HG03097 (cell line): ENCODE data around the gene DYSF.
"Not testable (repeated sequence)": the region's sequence is repeated elsewhere in the genome, so short reads cannot be mapped to it uniquely, and the experiment has no call there.

ENCODE experiments used
- ATAC-seq: cut with Tn5 transposase; IDR thresholded peaks from one replicate; pipeline ENCODE4 v1.9.1; 2021; ENCODE audit not compliant: unreplicated experiment, low FRiP score

Gene DYSF

GRCh38 chr2:71453404-71454220 is at the start of gene DYSF:
Gene DYSF, plus strand, starts transcription at chr2:71453561.
- no peak for ATAC-seq

GRCh38 chr2:71409611-71410010 is 43.8 kb upstream of the DYSF start:
- ATAC-seq = no peak

GRCh38 chr2:71410696-71411095 is 42.7 kb upstream of the DYSF start:
- ATAC-seq = no peak

- ATAC-seq = not testable (repeated sequence)
Observed at GRCh38 chr2:71416866-71417265, 36.5 kb upstream of the DYSF start.

DNA sequence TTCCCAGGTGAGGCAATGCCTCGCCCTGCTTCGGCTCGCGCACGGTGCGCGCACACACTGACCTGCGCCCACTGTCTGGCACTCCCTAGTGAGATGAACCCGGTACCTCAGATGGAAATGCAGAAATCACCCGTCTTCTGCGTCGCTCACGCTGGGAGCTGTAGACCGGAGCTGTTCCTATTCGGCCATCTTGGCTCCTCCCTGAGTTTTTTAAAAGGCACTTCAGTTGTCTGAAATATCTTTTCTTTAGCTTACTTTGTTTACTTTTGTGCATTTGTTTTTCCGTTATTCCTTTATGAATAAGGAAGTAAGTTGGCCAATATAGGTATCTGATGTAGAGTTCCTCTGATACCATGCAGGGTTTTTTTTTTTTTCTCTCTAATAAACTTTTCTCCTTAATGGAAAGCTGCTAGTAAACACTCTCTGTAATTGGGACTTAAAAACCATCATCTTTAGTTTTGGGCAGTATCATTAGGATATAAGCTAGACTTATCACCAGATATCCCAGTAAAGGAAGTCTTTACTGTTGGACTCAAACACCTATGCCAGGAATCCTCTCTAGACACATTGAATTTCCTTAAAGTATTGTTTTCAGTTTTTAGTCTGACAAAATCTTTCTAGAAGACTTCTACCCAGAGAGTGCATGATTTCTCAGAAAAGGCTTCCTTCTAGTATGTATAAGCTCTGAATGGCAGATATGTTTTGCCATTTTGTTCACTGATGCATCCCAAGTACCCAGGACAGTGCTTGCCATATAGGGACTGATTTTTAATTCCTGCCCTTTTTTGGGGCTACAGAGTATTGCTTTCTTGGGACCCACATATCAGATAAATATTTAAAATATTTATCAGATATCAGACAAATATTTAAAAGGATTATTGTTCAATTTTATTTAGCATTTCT is 35.8 kb upstream of the DYSF start:
- no peak for ATAC-seq

- no peak for ATAC-seq
Observed at GRCh38 chr2:71419145-71419544, 34.2 kb upstream of the DYSF start.

GRCh38 chr2:71419976-71420375 is 33.4 kb upstream of the DYSF start:
- ATAC-seq = no peak

DNA sequence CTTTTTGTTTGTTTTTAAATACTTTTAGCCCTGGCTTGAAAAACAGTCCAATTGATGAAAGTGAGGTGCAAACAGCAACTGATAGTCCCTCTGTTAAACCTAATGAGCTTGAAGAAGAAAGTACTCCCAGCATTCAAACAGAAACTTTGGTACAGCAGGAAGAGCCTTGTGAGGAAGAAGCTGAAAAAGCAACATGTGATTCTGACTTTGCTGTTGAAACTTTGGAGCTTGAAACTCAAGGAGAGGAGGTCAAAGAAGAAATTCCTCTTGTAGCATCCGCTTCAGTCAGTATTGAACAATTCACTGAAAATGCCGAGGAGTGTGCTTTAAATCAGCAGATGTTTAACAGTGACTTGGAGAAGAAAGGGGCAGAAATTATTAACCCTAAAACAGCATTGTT is 30.6 kb upstream of the DYSF start:
- no peak for ATAC-seq

DNA sequence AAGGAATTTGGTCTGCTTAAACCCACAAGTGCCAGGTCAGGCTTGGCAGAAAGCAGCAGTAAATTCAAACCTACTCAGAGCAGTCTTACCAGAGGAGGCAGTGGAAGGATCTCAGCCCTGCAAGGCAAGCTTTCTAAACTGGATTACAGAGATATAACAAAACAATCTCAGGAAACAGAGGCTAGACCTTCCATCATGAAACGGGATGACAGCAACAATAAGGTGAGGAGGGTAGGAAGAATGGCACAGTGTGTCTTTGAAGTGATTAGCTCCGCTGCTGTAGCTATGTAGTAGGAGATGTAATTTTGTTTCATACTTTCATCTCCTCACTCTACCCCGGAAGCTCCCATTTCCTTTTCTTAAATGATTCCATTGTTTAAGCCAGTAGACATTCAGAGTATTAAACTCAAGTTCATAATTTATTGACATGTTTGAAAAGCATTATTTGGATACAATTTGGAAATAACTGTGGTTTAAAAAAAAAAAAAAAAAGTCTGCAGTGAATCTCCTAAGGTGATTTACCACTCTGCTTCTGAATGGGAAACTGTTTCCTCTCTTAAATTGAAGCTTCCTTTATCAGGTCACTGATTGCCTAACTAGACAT is 29.4 kb upstream of the DYSF start:
- ATAC-seq = no peak

- no peak for ATAC-seq
Observed at GRCh38 chr2:71426721-71427120, 26.6 kb upstream of the DYSF start.

- no peak for ATAC-seq
Observed at GRCh38 chr2:71428472-71429383, 24.6 kb upstream of the DYSF start.

DNA sequence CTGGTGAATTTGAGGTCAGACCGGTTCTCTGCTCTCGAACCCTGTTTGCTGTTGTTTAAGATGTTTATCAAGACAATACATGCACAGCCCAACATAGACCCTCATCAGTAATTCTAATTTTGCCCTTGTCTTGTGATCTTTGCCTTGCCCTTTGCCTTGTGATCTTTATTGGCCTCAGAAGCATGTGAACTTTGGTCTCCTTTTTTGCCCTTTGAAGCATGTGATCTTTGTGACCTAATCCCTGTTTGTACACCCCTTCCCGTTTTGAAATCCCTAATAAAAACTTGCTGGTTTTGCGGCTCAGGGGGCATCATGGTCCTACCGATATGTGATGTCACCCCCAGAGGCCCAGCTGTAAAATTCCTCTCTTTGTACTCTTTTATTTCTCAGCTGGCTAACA is 8.2 kb upstream of the DYSF start:
- ATAC-seq = not testable (repeated sequence)

DNA sequence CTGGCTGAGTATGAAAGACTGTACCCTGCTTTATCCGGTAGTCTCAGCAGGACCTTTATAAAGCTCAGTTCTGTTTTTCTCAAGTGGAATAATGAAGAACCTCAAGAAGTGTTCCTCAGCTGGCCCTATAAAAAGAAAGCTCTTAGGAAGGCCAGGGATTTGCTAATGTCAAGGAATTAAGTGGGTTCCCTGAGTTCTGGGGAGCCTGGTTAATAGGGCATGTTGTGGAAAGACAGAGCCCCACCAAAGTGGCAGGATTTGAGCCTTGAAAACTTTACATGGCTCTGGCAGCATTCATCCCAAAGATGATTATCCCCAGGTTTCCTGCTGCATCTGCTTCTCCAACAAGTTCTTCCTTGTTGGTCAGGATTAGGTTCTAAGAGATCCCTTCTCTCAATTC is 6.9 kb upstream of the DYSF start:
- no peak for ATAC-seq

DNA sequence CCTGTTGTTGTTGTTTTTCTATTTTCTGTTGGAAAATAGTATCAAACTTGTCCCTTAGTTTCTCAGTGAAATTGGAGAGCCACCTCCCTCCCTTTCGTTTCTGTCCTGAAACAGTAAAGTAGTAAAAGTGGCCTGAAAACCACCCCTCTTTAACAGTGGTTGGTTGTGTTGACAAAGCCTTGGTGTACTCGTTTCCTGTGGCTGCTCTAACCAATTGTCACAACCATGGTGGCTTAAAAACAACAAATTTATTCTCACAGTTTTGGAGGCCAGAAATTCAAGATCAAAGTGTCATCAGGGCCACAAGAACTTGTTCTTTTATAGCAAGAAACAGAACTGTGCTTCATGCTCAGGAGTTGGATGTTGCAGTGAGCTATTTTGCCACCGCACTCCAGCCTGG is 4.0 kb upstream of the DYSF start:
- ATAC-seq = no peak

GRCh38 chr2:71451705-71452104 is 1.7 kb upstream of the DYSF start:
- ATAC-seq = no peak

GRCh38 chr2:71452565-71452964 is 796 bp upstream of the DYSF start:
- no peak for ATAC-seq

DNA sequence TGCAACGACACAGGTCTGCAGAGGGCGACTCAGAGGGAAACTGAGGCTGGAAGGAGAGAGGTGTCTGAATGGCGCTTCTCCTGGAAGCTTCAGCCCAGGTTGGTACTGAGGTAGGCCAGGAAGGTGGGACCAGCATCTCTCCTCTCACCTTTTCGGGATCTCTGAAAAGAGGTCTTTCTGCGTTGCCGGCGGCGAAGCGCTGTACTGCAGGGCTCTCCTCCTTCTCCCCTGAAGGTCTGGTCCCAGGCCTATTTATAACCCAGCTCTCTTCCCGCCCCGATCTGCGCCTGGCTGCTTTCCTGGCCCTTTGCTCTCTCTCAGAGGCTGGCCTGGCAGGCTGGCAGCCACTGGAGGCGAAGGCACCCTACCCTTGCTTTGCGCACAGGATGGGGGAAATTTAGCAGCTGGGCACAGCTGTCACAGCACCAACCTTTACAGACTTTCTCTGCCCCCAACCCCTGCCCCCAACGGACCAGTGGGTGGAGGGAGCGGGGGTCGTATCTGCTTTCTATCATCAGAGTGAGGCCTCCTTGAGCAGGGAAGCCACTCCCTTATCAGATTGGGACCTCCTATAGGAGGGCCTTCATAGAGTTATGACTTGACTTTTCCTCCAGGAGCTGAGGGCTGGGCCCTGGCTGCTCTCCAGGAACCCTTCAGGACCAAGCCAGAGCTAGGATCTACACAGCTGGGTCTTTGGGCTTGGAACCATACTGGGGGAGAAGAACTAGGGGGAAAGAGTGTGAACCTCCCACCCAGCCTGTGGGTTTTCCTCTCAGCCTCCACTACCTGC is 1.1 kb downstream of the DYSF start:
- no peak for ATAC-seq

DNA sequence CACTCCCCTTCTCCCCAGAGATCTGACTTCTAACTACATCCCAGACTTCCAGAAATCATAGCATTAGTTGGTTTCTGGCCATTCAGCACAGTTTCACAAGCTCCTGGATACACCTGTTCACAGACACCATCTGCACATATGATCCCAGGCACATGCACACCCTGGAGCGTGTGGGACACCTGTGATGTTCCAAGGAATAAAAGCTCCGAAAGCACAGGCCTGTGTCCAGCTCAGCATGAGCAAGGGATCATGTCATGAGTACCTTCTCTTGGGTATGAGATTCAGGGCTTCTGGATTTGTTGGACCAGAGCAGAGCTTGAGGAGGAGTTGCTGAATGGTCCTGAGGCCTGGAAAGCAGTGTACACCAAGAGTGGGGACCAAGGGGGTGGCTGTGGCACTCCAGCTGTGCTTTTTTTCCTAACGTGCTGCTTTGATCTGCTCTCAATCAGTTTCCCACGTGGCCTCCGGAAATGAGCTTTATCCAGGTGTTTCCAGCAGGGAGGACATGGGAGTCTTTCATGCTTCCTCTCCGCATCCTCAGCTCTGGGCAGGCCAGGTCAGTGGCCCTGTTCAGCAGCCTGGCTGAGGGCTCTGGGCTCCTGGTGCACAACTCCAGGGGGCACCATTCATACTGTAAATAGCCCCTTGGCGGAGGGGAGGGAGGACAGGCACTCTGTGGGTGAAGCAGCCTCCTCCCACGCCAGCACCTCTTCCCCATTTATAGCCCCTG is 1.8 kb downstream of the DYSF start:
- no peak for ATAC-seq
